Spleen (tissue), 11 donors: ENCODE results near the gene FAM174B. TPM values are rescaled to one million over a fixed set of nuclear protein-coding genes. Genes with fewer than 3 reads are reported as not detected.

Source experiments
- DNase-seq: peaks from one replicate; pipeline ENCODE4 v3.0.0-alpha.2; 2020
- H3K27ac ChIP-seq, 8 donors: fragments of 200-600 bp; sonication (generic) in 7 of 8; 1 replicate in 4 of 8; 2 replicates in 4 of 8; pipeline versions ENCODE4 v1.5.0 to v1.8.0; 2016 to 2021; ENCODE audit warnings: inconsistent platforms in 4 of 8, mild to moderate bottlenecking in 4 of 8, moderate library complexity in 1 of 8
- H3K27me3 ChIP-seq, 7 donors: fragments of 200-600 bp; sonication (generic) in 6 of 7; replicated peaks in 1 of 7; 1 replicate in 4 of 7; 2 replicates in 3 of 7; pipeline versions ENCODE4 v1.5.0 to v1.8.0; 2016 to 2021; ENCODE audit warnings: inconsistent platforms in 3 of 7, mild to moderate bottlenecking in 1 of 7
- H3K36me3 ChIP-seq, 6 donors: fragments of 200-600 bp; sonication (generic) in 5 of 6; 1 replicate in 4 of 6; 2 replicates in 2 of 6; pipeline versions ENCODE4 v1.5.0 to v1.8.0; 2016 to 2021; ENCODE audit warnings: inconsistent platforms in 2 of 6
- H3K4me1 ChIP-seq, 6 donors: fragments of 200-600 bp; sonication (generic) in 5 of 6; 1 replicate in 3 of 6; 2 replicates in 3 of 6; pipeline versions ENCODE4 v1.5.0 to v1.8.0; 2016 to 2021; ENCODE audit warnings: inconsistent platforms in 3 of 6
- H3K4me3 ChIP-seq, 8 donors: fragments of 200-600 bp; sonication (generic) in 7 of 8; 1 replicate in 4 of 8; 2 replicates in 4 of 8; pipeline versions ENCODE4 v1.5.0 to v1.8.0; 2016 to 2021; ENCODE audit warnings: inconsistent platforms in 4 of 8, mild to moderate bottlenecking in 4 of 8, moderate library complexity in 2 of 8
- H3K9me3 ChIP-seq, 8 donors: fragments of 200-600 bp; sonication (generic) in 7 of 8; 1 replicate in 4 of 8; 2 replicates in 4 of 8; pipeline versions ENCODE4 v1.5.0 to v1.8.0; 2016 to 2021; ENCODE audit warnings: inconsistent platforms in 4 of 8
- CTCF ChIP-seq, 11 experiments: fragments of 200-600 bp in 7 of 11; fragments of 450-650 bp in 4 of 11; sonication (generic) in 4 of 11; IDR thresholded peaks in 8 of 11; conservative IDR thresholded peaks in 3 of 11; 1 replicate in 7 of 11; 2 replicates in 4 of 11; pipeline versions ENCODE4 v1.4.0 to v1.8.0; 2016 to 2021; ENCODE audit warnings: antibody characterized with exemption in 11 of 11, inconsistent platforms in 4 of 11, mild to moderate bottlenecking in 1 of 11
- POLR2A ChIP-seq, 3 donors: fragments of 450-650 bp; IDR thresholded peaks; one replicate each; pipeline ENCODE4 v1.5.1; 2017; ENCODE audit warnings: antibody characterized with exemption in 3 of 3, mild to moderate bottlenecking in 1 of 3
- POLR2AphosphoS5 ChIP-seq, 3 donors: sonication (generic); formaldehyde crosslinking; IDR thresholded peaks; one replicate each; pipeline ENCODE4 v1.5.1; 2017; ENCODE audit warnings: antibody characterized with exemption in 3 of 3
- WGBS, 5 donors: extraction: QIAGEN DNeasy Blood & Tissue Kit in 3 of 5; methylation state at CpG; one replicate each; pipeline versions ENCODE4 v1.1.5 to v1.1.7; 2013 to 2018; 5-methylcytosine and 5-hydroxymethylcytosine counted together
- intact Hi-C: fragments of 100-400 bp; cut with DNase I; formaldehyde crosslinking; loops from one replicate; pipeline ENCODE4 v1.15.0; 2023; ENCODE audit warnings: low total_unique reads
- polyA plus RNA-seq, 3 donors: library from polyadenylated mRNA; stranded (reverse); fragments of 200-250 nt; gene quantifications; one replicate each; pipeline ENCODE4 v1.2.1, GENCODE V29; 2013
- total RNA-seq, 7 donors: library from RNA; depleted of rRNA in 3 of 7; stranded (reverse); fragments of >200 nt in 3 of 7; fragmentation: NEBNext Ultra II Directional in 4 of 7; extraction: Animal tissue kit (Norgen Biotek cat#: 25700) in 4 of 7; gene quantifications; one replicate each; pipeline versions ENCODE4 v1.1.0 to v1.2.1, GENCODE V29; 2016 to 2021
- donor health status: healthy with polysubstance abuse.
- donor health status: DM: no; HTN: no; CAD: no; lungs with moderate emphysema.
- donor health status: DM: no; HTN: no; CAD: no.
- donor health status: Bipolar disorder and iron deficiency.
- donor health status: healthy.
- donor health status: DM: no; HTN: no; CAD: no.
- donor health status: DM: yes; HTN: yes; CAD: no.

FAM174B gene
- total and polyA plus RNA-seq, 10 donors = 2.1 to 17.9 (median 8.8) TPM

GRCh38 chr15:92584105-92584504, 71.5 kb downstream of the FAM174B start:
- WGBS, 5 donors = 77 to 94% (median 86%) methylated on average over 4 of the region's 4 CpGs

GRCh38 chr15:92583096-92584034, 72.2 kb downstream of the FAM174B start:
- no peak overlapping the region for H3K27ac ChIP-seq
- no peaks in the 10 kb centered on the region for H3K4me1 ChIP-seq
- H3K27me3 ChIP-seq = peaks cover 0 to 22% (median 0%) of the 10 kb centered on the region in 7 donors
- no peak for DNase-seq
- TF ChIP-seq POLR2A (IDR thresholded peaks at IDR 0.05) (no peak), POLR2AphosphoS5 (IDR thresholded peaks at IDR 0.05) (no peak), CTCF (IDR thresholded peaks at IDR 0.05 in 8 of 11, conservative IDR thresholded peaks at IDR 0.05 in 3 of 11) (no peak)
- no peaks in the 10 kb centered on the region for H3K36me3 ChIP-seq
- no peak overlapping the region for H3K4me3 ChIP-seq
- WGBS, 5 donors = 79 to 88% (median 83%) methylated on average over 19 of the region's 19 CpGs
- H3K9me3 ChIP-seq = no peaks in the 10 kb centered on the region
- intact Hi-C loops = no loop called here

More at GRCh38 chr15:92584105-92584504, 71.5 kb downstream of the FAM174B start:
- no peak for TF ChIP-seq POLR2A (IDR thresholded peaks at IDR 0.05)
- TF ChIP-seq CTCF (IDR thresholded peaks at IDR 0.05 in 8 of 11, conservative IDR thresholded peaks at IDR 0.05 in 3 of 11) = no peak
- no peak for TF ChIP-seq POLR2AphosphoS5 (IDR thresholded peaks at IDR 0.05)
- Histone ChIP-seq H3K27me3 (peaks cover 0 to 22% (median 0%) of the 10 kb centered on the region in 7 donors), H3K9me3 (no peaks in the 10 kb centered on the region), H3K36me3 (no peaks in the 10 kb centered on the region), H3K27ac (no peak overlapping the region), H3K4me1 (no peaks in the 10 kb centered on the region), H3K4me3 (no peak overlapping the region)
- no peak for DNase-seq
- intact Hi-C loops = no loop called here

GRCh38 chr15:92582206-92582605, 73.4 kb downstream of the FAM174B start:
- no peak for TF ChIP-seq CTCF (IDR thresholded peaks at IDR 0.05 in 8 of 11, conservative IDR thresholded peaks at IDR 0.05 in 3 of 11)
- TF ChIP-seq POLR2A (IDR thresholded peaks at IDR 0.05) = no peak
- TF ChIP-seq POLR2AphosphoS5 (IDR thresholded peaks at IDR 0.05) = no peak
- DNase-seq = no peak
- Histone ChIP-seq H3K36me3 (no peaks in the 10 kb centered on the region), H3K4me1 (no peaks in the 10 kb centered on the region), H3K27ac (no peak overlapping the region), H3K9me3 (no peaks in the 10 kb centered on the region), H3K27me3 (peaks cover 0 to 22% (median 0%) of the 10 kb centered on the region in 7 donors), H3K4me3 (no peak overlapping the region)
- 79 to 91% (median 84%) methylated on average over 6 of the region's 6 CpGs for WGBS, 5 donors
- intact Hi-C loops = no loop called here

- Histone ChIP-seq H3K27ac (no peak overlapping the region), H3K4me1 (no peaks in the 10 kb centered on the region), H3K27me3 (peaks cover 0 to 25% (median 0%) of the 10 kb centered on the region in 7 donors), H3K9me3 (no peaks in the 10 kb centered on the region), H3K36me3 (no peaks in the 10 kb centered on the region), H3K4me3 (no peak overlapping the region)
- intact Hi-C loops = no loop called here
- 80 to 96% (median 92%) methylated on average over 6 to 7 of the region's 7 CpGs for WGBS, 5 donors
- no peak for DNase-seq
- TF ChIP-seq CTCF (IDR thresholded peaks at IDR 0.05 in 8 of 11, conservative IDR thresholded peaks at IDR 0.05 in 3 of 11) (no peak), POLR2A (IDR thresholded peaks at IDR 0.05) (no peak), POLR2AphosphoS5 (IDR thresholded peaks at IDR 0.05) (no peak)
Measured at GRCh38 chr15:92580933-92581445, 74.6 kb downstream of the FAM174B start.
